GM18511 (cell line): ENCODE measurements around the gene MRPL4.

ENCODE experiments used
- ATAC-seq: cut with Tn5 transposase; IDR thresholded peaks from one replicate; pipeline ENCODE4 v1.9.1; 2021; ENCODE audit warnings: mild to moderate bottlenecking, moderate library complexity; ENCODE audit not compliant: unreplicated experiment

Gene MRPL4

DNA sequence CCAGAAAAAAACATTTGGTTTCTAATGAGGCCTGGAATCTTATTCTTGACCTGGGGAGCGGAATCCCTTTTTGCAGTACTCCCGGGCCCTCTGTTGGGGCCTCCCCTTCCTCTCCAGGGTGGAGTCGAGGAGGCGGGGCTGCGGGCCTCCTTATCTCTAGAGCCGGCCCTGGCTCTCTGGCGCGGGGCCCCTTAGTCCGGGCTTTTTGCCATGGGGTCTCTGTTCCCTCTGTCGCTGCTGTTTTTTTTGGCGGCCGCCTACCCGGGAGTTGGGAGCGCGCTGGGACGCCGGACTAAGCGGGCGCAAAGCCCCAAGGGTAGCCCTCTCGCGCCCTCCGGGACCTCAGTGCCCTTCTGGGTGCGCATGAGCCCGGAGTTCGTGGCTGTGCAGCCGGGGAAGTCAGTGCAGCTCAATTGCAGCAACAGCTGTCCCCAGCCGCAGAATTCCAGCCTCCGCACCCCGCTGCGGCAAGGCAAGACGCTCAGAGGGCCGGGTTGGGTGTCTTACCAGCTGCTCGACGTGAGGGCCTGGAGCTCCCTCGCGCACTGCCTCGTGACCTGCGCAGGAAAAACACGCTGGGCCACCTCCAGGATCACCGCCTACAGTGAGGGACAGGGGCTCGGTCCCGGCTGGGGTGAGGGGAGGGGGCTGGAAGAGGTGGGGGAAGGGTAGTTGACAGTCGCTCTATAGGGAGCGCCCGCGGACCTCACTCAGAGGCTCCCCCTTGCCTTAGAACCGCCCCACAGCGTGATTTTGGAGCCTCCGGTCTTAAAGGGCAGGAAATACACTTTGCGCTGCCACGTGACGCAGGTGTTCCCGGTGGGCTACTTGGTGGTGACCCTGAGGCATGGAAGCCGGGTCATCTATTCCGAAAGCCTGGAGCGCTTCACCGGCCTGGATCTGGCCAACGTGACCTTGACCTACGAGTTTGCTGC lies 35.1 kb downstream of the MRPL4 start, which contains the start of gene ICAM4:
ICAM4 (plus strand) TSS at position 153 of the 935 bp plus-strand sequence; CDS start at position 211, 58 bp downstream.
- no peak for ATAC-seq

DNA sequence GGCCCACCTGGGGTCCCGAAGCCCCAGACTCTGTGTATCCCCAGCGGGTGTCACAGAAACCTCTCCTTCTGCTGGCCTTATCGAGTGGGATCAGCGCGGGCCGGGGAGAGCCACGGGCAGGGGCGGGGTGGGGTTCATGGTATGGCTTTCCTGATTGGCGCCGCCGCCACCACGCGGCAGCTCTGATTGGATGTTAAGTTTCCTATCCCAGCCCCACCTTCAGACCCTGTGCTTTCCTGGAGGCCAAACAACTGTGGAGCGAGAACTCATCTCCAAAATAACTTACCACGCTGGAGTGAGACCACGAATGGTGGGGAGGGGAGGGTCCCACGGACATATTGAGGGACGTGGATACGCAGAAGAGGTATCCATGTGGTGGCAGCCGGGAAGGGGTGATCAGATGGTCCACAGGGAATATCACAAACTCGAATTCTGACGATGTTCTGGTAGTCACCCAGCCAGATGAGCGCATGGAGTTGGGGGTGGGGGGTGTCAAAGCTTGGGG lies 36.7 kb downstream of the MRPL4 start:
- ATAC-seq: no peak

DNA sequence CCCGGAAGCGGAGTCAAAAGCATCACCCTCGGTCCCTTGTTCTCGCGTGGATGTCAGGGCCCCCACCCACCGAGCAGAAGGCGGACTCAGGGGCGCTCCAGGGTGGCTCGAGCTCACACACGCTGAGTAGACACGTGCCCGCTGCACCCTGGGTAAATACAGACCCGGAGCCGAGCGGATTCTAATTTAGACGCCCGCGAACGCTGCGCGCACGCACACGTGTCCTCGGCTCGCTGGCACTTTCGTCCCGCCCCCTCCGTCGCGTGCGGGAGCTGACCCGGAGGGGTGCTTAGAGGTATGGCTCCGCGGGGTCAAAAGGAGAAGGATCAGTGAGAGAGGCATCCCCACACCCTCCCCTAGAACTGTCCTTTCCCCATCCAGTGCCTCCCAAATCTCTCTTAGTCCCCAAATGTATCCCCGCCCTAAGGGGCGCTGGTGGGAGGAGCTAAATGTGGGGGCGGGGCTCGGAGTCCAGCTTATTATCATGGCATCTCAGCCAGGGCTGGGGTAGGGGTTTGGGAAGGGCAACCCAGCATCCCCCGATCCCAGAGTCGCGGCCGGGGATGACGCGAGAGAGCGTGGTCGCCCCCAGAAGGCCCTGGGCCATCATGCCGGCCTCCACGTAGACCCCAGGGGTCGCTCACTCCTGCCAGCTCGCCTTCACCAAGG lies 37.3 kb downstream of the MRPL4 start:
- no peak for ATAC-seq

DNA sequence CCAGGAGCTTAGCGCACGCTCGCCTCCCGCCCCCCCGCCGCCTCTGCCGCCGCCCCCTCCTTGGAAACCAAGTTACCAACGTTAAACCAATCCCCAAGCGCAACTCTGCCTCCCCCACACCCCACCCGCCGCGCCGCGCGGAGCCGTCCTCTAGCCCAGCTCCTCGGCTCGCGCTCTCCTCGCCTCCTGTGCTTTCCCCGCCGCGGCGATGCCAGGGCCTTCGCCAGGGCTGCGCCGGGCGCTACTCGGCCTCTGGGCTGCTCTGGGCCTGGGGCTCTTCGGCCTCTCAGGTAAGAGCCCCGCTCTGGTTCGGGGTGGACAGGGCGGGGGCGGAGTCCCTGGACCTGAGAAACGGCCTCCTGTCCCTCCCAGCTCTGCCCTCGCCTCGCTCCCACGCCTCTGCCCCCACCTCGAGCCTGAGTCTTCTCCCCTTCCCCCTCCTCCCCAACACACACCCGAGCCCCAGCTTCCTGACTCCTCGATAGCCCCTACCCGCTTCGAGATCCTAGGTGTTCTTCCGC lies 37.9 kb downstream of the MRPL4 start, which contains the start of gene ICAM5:
ICAM5 (plus strand) TSS at position 117 of the 521 bp plus-strand sequence; CDS start at position 209, 92 bp downstream.
- ATAC-seq: no peak

GRCh38 chr19:10290357-10290875 lies 38.4 kb downstream of the MRPL4 start:
- ATAC-seq: no peak

DNA sequence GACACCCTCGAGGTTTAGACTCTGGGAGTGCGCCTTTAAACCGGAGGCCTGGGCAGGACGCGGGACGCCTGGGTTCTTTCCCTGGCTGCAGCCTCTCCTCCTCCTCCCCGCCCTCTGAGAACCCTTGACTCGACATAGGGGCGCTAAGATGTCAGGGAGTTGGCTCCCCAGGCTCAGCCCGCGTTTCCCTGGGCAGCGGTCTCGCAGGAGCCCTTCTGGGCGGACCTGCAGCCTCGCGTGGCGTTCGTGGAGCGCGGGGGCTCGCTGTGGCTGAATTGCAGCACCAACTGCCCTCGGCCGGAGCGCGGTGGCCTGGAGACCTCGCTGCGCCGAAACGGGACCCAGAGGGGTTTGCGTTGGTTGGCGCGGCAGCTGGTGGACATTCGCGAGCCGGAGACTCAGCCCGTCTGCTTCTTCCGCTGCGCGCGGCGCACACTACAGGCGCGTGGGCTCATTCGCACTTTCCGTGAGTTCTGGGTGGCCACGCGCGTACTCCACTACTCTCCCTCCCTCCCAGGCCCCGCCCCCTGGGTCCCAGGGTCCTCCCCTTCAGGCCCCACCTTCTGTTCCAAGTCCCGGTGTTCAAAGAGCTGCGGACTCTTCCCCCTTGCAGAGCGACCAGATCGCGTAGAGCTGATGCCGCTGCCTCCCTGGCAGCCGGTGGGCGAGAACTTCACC lies 39.0 kb downstream of the MRPL4 start:
- ATAC-seq: no peak

DNA sequence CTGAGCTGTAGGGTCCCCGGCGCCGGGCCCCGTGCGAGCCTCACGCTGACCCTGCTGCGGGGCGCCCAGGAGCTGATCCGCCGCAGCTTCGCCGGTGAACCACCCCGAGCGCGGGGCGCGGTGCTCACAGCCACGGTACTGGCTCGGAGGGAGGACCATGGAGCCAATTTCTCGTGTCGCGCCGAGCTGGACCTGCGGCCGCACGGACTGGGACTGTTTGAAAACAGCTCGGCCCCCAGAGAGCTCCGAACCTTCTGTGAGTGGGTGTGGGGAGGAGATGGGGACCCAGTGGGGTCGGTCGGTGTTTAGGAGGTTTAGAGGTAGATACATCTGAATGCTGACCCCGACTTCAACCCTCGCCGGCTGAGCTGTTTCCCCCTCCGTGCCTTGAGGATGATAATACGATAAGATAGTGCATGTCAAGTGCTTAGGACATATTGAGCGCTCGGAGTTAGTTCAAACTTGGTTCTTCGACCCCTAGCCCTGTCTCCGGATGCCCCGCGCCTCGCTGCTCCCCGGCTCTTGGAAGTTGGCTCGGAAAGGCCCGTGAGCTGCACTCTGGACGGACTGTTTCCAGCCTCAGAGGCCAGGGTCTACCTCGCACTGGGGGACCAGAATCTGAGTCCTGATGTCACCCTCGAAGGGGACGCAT lies 39.7 kb downstream of the MRPL4 start:
- no peak for ATAC-seq

DNA sequence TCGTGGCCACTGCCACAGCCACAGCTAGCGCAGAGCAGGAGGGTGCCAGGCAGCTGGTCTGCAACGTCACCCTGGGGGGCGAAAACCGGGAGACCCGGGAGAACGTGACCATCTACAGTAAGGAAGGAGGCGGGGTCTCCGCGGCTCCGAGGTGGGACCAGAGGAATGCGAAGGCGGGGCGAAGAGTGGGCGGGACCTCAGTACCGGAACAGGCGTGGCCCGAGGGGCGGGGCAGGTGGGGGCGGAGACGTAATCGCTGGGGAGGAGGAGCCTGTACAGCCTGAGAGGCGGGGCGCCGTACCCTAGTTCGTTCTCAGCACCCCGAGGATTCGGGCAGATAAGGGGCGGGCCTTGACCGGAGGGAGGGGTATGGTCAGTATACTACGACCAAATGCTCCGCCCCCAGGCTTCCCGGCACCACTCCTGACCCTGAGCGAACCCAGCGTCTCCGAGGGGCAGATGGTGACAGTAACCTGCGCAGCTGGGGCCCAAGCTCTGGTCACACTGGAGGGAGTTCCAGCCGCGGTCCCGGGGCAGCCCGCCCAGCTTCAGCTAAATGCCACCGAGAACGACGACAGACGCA lies 40.3 kb downstream of the MRPL4 start:
- ATAC-seq: peak; percentile 50

DNA sequence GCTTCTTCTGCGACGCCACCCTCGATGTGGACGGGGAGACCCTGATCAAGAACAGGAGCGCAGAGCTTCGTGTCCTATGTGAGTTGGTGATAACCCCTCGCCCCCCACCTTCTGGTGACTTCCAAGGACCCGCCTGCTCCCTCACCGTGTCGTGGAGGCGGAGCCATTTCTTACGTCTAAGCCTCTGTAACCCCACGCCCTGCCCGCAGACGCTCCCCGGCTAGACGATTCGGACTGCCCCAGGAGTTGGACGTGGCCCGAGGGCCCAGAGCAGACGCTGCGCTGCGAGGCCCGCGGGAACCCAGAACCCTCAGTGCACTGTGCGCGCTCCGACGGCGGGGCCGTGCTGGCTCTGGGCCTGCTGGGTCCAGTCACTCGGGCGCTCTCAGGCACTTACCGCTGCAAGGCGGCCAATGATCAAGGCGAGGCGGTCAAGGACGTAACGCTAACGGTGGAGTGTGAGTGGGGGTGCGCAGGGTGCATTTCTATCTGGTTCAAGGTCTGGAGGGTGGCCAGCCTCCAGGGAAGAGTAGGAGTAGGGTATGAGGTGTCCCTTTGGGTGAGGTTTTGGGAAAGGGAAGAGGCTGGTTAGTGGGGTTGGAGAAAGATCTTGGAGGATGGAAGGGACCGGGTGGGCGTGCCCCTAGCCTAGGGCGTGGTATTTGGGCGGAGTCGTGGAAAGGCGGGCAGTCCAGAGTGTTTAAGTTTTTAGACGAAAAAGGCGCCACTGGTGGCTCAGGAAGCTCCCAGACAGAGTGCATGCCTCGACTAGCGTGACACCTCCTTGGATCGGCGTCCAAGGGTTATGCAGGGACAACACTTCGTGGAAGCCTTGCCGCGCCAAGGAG lies 41.0 kb downstream of the MRPL4 start:
- ATAC-seq: no peak

DNA sequence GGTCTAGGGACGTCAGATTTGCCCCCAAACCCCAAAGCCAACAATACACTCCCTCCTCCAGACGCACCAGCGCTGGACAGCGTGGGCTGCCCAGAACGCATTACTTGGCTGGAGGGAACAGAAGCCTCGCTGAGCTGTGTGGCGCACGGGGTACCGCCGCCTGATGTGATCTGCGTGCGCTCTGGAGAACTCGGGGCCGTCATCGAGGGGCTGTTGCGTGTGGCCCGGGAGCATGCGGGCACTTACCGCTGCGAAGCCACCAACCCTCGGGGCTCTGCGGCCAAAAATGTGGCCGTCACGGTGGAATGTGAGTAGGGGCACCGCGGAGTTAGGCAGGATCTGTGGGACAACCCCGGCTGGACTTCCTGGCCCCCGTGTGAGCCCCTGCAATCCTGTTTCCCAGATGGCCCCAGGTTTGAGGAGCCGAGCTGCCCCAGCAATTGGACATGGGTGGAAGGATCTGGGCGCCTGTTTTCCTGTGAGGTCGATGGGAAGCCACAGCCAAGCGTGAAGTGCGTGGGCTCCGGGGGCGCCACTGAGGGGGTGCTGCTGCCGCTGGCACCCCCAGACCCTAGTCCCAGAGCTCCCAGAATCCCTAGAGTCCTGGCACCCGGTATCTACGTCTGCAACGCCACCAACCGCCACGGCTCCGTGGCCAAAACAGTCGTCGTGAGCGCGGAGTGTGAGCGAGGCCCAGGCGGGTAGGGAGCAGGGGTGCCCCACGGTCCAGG lies 41.8 kb downstream of the MRPL4 start:
- ATAC-seq: no peak

DNA sequence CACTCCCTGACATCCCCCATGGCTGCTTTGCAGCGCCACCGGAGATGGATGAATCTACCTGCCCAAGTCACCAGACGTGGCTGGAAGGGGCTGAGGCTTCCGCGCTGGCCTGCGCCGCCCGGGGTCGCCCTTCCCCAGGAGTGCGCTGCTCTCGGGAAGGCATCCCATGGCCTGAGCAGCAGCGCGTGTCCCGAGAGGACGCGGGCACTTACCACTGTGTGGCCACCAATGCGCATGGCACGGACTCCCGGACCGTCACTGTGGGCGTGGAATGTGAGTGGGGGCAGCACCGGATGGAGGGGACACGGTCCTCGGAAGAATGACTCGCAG lies 42.3 kb downstream of the MRPL4 start:
- ATAC-seq: no peak

DNA sequence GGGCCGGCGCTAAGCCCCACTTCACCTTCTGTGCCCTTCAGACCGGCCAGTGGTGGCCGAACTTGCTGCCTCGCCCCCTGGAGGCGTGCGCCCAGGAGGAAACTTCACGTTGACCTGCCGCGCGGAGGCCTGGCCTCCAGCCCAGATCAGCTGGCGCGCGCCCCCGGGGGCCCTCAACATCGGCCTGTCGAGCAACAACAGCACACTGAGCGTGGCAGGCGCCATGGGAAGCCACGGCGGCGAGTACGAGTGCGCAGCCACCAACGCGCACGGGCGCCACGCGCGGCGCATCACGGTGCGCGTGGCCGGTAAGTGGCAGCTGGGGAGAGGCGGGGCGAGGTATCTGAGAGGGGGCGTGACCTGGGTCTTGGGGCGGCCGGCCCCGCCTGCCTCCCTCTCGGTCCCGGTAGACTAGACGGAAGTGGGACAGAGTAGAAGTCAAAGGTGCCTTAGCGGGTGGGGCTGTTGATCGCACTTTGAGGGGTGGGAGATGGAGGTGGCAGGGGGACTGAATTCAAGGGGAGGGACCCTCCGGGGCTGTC lies 43.4 kb downstream of the MRPL4 start:
- peak; percentile 53 for ATAC-seq

- ATAC-seq: no peak
These were observed 44.0 kb downstream of the MRPL4 start for GRCh38 chr19:10295847-10296591.

- no peak for ATAC-seq
These were observed 47.8 kb downstream of the MRPL4 start for GRCh38 chr19:10299545-10300458.

DNA sequence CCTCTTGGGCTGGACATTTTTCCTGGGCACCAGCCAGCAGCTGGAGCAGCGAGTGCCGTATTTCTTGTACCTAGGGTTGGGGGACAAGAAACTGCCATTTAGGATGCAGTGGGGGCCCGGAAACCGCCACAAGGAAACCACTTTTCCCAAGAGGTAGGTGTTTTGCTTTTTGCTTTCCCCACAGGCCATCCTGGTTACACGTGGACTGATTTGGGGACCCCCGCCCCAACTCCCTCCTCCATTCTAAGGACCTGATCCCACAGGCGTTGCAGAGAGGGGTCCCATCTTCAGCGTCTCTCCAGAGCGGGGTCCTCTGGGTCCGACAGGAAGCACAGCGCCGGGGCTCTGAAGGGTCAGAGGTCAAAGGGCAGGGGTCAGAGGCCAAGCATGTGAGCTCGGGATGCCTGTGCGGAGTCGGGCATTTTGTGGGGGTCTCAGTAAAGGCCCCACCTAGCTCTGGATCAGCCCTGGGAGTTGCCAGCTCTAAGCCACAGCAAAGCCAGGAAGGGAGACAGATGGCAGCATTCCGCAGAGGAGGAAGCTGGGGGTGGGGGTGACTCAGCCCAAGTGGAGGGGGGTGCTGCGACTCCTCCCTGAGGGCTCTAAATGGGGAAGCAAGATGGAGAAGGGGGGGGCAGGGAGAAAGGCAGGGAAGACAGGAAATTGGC lies 53.3 kb downstream of the MRPL4 start:
- ATAC-seq: no peak

- ATAC-seq: no peak
These were observed 54.3 kb downstream of the MRPL4 start for GRCh38 chr19:10306327-10306726.
